Tibial nerve (tissue), 4 donors: ENCODE results near the gene FAM222A.

ENCODE experiments used
- EP300 ChIP-seq, 2 donors: sonication (generic); formaldehyde crosslinking; IDR thresholded peaks; one replicate each; pipeline ENCODE4 v1.6.1; 2017; ENCODE audit warnings: antibody characterized with exemption in 2 of 2, mild to moderate bottlenecking in 1 of 2
- POLR2A ChIP-seq, 2 donors: fragments of 450-650 bp; IDR thresholded peaks; one replicate each; pipeline ENCODE4 v1.6.1; 2017; ENCODE audit warnings: antibody characterized with exemption in 2 of 2, mild to moderate bottlenecking in 2 of 2, moderate library complexity in 2 of 2
- TF ChIP-seq, protein P1 (sequence below), 5 experiments: fragments of 200-600 bp in 3 of 5; fragments of 450-650 bp in 2 of 5; sonication (generic) in 3 of 5; IDR thresholded peaks; one replicate each; pipeline ENCODE4 v1.5.1; 2016 to 2019; ENCODE audit warnings: antibody characterized with exemption in 5 of 5, mild to moderate bottlenecking in 3 of 5, moderate library complexity in 2 of 5

DNA sequence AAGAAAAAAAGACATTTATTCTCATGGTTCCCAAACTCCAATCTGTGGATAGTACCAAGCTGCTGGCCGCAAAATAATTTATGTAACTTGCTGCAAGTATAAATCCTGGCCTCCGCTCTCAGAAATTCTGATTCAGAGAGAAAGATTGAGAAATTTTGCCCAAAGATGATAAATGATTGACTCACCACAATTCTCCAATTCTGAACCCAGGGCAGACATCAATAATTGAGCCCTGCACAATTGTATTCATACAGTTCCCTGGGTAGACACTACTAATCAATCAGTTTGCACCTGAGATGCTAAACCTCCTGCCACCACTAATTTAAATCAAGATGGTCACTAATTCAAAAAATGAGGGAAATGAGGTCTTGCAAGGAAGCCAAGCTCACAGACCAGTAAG is 81.4 kb downstream of the FAM222A start:
- TF ChIP-seq, protein P1, sequence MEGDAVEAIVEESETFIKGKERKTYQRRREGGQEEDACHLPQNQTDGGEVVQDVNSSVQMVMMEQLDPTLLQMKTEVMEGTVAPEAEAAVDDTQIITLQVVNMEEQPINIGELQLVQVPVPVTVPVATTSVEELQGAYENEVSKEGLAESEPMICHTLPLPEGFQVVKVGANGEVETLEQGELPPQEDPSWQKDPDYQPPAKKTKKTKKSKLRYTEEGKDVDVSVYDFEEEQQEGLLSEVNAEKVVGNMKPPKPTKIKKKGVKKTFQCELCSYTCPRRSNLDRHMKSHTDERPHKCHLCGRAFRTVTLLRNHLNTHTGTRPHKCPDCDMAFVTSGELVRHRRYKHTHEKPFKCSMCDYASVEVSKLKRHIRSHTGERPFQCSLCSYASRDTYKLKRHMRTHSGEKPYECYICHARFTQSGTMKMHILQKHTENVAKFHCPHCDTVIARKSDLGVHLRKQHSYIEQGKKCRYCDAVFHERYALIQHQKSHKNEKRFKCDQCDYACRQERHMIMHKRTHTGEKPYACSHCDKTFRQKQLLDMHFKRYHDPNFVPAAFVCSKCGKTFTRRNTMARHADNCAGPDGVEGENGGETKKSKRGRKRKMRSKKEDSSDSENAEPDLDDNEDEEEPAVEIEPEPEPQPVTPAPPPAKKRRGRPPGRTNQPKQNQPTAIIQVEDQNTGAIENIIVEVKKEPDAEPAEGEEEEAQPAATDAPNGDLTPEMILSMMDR (IDR thresholded peaks at IDR 0.05), result no peak
- TF ChIP-seq POLR2A (IDR thresholded peaks at IDR 0.05), result no peak
- no peak for TF ChIP-seq EP300 (IDR thresholded peaks at IDR 0.05)
